HL-60 (cell line): Measurements from ENCODE around the gene ADAMTS17.

Source experiments
- DNase-seq, 2 experiments: peaks; one replicate each; pipeline ENCODE4 v3.0.0-alpha.2; 2010 to 2020; ENCODE audit warnings: low read depth in 1 of 2, low spot score in 1 of 2
- H3K27ac ChIP-seq: fragments of 250-450 bp; sonication (Bioruptor Pico); replicated peaks from 2 replicates; pipeline ENCODE4 v1.5.1; 2020; ENCODE audit warnings: mild to moderate bottlenecking, moderate library complexity
- H3K27me3 ChIP-seq: fragments of 250-450 bp; sonication (Bioruptor Pico); 2 replicates; pipeline ENCODE4 v1.5.1; 2021; ENCODE audit warnings: mild to moderate bottlenecking, moderate library complexity; ENCODE audit not compliant: insufficient read depth, poor library complexity, severe bottlenecking
- H3K4me3 ChIP-seq: replicated peaks from 2 replicates; pipeline ENCODE4 v1.5.1; 2011; ENCODE audit warnings: mild to moderate bottlenecking, control low read depth, low read length; ENCODE audit not compliant: insufficient read depth
- GABPA ChIP-seq: IDR thresholded peaks from 2 replicates; pipeline ENCODE4 v1.6.1; 2012; ENCODE audit warnings: low read depth
- POLR2AphosphoS5 ChIP-seq: IDR thresholded peaks from 2 replicates; pipeline ENCODE4 v1.6.1; 2012; ENCODE audit warnings: low read depth
- SPI1 ChIP-seq: IDR thresholded peaks from 2 replicates; pipeline ENCODE4 v1.6.1; 2012; ENCODE audit warnings: low read depth, mild to moderate bottlenecking, borderline replicate concordance
- TF ChIP-seq, protein P1 (sequence below): IDR thresholded peaks from one replicate; pipeline ENCODE4 v1.5.1; 2011; ENCODE audit warnings: low read length, control low read depth, inconsistent platforms; ENCODE audit not compliant: insufficient read depth
- TF ChIP-seq, protein P2 (sequence below): IDR thresholded peaks from 2 replicates; pipeline ENCODE4 v1.6.1; 2012; ENCODE audit warnings: low read depth; ENCODE audit not compliant: insufficient replicate concordance

ADAMTS17 gene

DNA sequence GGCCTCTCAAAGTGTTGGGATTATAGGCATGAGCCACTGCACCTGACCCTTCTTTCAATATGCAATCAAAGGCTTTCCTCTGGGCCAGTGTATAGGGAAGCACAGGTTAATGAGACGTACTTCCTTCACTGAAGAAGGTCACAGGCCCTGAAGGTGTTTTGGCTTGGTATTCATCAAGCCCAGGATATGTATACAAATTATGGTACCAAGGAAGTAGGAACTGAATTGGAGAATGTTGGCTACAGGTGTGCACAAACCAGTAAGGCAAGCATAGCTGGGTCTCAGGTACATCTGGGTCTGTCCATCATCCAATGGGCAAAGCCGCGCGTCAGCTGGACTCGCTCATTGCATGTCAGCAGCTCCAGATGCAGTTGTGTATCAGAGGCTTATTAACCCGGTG is 237.9 kb downstream of the ADAMTS17 start:
- TF ChIP-seq, protein P1, sequence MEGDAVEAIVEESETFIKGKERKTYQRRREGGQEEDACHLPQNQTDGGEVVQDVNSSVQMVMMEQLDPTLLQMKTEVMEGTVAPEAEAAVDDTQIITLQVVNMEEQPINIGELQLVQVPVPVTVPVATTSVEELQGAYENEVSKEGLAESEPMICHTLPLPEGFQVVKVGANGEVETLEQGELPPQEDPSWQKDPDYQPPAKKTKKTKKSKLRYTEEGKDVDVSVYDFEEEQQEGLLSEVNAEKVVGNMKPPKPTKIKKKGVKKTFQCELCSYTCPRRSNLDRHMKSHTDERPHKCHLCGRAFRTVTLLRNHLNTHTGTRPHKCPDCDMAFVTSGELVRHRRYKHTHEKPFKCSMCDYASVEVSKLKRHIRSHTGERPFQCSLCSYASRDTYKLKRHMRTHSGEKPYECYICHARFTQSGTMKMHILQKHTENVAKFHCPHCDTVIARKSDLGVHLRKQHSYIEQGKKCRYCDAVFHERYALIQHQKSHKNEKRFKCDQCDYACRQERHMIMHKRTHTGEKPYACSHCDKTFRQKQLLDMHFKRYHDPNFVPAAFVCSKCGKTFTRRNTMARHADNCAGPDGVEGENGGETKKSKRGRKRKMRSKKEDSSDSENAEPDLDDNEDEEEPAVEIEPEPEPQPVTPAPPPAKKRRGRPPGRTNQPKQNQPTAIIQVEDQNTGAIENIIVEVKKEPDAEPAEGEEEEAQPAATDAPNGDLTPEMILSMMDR = no peak
- TF ChIP-seq, protein P2, sequence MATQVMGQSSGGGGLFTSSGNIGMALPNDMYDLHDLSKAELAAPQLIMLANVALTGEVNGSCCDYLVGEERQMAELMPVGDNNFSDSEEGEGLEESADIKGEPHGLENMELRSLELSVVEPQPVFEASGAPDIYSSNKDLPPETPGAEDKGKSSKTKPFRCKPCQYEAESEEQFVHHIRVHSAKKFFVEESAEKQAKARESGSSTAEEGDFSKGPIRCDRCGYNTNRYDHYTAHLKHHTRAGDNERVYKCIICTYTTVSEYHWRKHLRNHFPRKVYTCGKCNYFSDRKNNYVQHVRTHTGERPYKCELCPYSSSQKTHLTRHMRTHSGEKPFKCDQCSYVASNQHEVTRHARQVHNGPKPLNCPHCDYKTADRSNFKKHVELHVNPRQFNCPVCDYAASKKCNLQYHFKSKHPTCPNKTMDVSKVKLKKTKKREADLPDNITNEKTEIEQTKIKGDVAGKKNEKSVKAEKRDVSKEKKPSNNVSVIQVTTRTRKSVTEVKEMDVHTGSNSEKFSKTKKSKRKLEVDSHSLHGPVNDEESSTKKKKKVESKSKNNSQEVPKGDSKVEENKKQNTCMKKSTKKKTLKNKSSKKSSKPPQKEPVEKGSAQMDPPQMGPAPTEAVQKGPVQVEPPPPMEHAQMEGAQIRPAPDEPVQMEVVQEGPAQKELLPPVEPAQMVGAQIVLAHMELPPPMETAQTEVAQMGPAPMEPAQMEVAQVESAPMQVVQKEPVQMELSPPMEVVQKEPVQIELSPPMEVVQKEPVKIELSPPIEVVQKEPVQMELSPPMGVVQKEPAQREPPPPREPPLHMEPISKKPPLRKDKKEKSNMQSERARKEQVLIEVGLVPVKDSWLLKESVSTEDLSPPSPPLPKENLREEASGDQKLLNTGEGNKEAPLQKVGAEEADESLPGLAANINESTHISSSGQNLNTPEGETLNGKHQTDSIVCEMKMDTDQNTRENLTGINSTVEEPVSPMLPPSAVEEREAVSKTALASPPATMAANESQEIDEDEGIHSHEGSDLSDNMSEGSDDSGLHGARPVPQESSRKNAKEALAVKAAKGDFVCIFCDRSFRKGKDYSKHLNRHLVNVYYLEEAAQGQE = no peak
- no peak for TF ChIP-seq POLR2AphosphoS5
- TF ChIP-seq SPI1 = no peak
- no peak for TF ChIP-seq GABPA
- Histone ChIP-seq H3K27ac (no peak overlapping the region), H3K4me3 (no peak overlapping the region), H3K27me3 (no peaks in the 10 kb centered on the region)
- no peak for DNase-seq

DNA sequence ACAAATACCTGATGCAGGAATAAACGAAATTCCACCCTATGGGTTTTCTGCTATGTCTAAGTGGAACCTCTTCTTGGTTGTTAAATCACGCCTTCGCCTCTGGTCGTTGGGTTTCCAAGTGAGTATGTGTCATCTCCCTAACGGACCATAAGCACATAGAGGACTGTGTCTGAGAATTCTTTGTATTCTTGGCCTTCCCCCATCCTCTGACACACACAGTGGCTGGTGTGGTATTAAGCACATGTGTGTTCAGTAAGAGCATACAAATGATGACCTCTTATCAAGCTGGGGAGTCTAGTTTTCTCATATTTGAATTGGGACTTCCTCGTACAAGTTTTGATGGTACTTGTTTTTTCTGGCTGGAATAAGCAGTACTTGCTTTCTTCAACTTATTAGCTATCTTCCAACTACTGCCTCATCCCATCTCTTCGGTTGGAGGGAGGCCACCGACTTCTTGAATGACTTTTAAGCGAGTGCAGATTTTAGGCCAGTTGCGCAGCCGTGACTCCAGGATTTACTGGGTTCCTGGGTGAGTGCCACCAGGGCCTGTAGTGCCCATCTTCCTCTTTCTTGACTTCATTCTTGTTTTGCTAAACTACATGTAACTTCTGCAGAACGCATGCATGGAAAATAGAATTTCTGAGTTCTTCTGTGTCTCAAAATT is 240.2 kb downstream of the ADAMTS17 start:
- H3K27me3 ChIP-seq = no peaks in the 10 kb centered on the region
- no peak for DNase-seq
- H3K4me3 ChIP-seq = no peak overlapping the region
- TF ChIP-seq, protein P1 = no peak
- TF ChIP-seq, protein P2 = no peak
- TF ChIP-seq POLR2AphosphoS5 (no peak), GABPA (no peak), SPI1 (no peak)
- no peak overlapping the region for H3K27ac ChIP-seq

DNA sequence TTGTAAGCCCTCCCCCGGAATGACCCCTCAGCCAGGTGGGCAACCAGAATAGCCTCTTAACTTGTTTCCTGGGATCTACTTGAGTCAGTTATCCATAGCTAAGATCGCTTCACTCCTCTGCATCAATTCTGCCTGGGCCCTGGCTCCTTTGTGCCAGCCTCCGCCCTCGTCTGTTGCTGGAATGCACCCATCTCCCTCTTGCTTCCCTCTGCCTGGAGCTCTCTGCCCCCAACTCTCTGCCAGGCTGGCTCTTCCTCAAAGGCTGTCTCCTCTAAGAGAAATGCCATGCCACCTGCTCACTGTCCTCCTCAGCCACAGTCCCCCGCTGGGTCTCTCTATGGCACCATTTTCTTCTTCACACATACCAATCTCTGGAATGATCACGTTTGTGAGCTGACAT is 240.8 kb downstream of the ADAMTS17 start:
- no peak overlapping the region for H3K27ac ChIP-seq
- H3K27me3 ChIP-seq = no peaks in the 10 kb centered on the region
- no peak for DNase-seq
- no peak for TF ChIP-seq GABPA
- TF ChIP-seq, protein P2 = no peak
- no peak for TF ChIP-seq POLR2AphosphoS5
- no peak for TF ChIP-seq SPI1
- TF ChIP-seq, protein P1 = no peak
- no peak overlapping the region for H3K4me3 ChIP-seq
